Nephron (organoid): Measurements from ENCODE around the gene SNX1.

ENCODE experiments used
- H3K27ac Mint-ChIP-seq, 3 experiments: 2 replicates each; pipeline ENCODE4 v1.8.0; 2020; ENCODE audit warnings: mixed read lengths in 3 of 3, mild to moderate bottlenecking in 2 of 3, moderate library complexity in 1 of 3
- H3K27me3 Mint-ChIP-seq: 2 replicates; pipeline ENCODE4 v1.8.0; 2021; ENCODE audit warnings: low read depth, mild to moderate bottlenecking, moderate library complexity, mixed read lengths
- H3K36me3 Mint-ChIP-seq: 2 replicates; pipeline ENCODE4 v1.8.0; 2020; ENCODE audit warnings: low read depth, mixed read lengths
- H3K4me1 Mint-ChIP-seq: 2 replicates; pipeline ENCODE4 v1.8.0; 2020; ENCODE audit warnings: mixed read lengths
- H3K4me3 Mint-ChIP-seq, 3 experiments: 2 replicates each; pipeline ENCODE4 v1.8.0; 2020; ENCODE audit warnings: mild to moderate bottlenecking in 3 of 3, mixed read lengths in 3 of 3, moderate library complexity in 2 of 3
- H3K9me3 Mint-ChIP-seq: 2 replicates; pipeline ENCODE4 v1.8.0; 2020; ENCODE audit warnings: mixed read lengths
- TF ChIP-seq, protein P1 (sequence below), 3 experiments: fragments of 200-600 bp; sonication (generic); IDR thresholded peaks; one replicate each; pipeline ENCODE4 v1.5.0; 2021; ENCODE audit warnings: antibody characterized with exemption in 3 of 3; ENCODE audit not compliant: unreplicated experiment in 3 of 3

Gene SNX1

DNA sequence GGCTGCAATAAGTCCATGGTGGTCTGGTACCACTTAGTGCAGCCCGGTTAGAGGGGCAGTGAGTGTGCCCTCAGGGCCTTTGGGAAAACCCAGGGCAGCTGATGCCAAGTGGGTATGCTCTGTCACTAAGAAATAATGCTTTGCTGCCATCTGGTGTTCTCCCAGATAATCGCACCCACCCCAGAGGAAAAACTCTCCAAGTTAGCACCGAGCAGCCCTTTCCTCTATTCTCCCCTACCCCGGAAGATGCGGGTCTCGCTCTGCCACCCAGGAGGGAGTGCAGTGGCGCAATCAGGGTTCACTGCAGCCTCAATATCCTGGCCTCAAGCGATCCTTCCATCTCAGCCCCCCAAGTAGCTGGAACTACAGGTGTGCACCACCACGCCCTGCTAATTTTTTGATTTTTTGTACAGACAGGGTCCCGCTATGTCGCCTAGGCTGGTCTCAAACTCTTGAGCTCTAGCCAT lies 28.2 kb upstream of the SNX1 start:
- peaks cover 12% of the 10 kb centered on the region for H3K4me1 Mint-ChIP-seq
- H3K4me3 Mint-ChIP-seq: no peak overlapping the region
- peaks cover 13% of the 10 kb centered on the region for H3K36me3 Mint-ChIP-seq
- H3K27ac Mint-ChIP-seq: peak overlapping the region in 1 of 3 experiments; percentile 53
- no peaks in the 10 kb centered on the region for H3K9me3 Mint-ChIP-seq
- TF ChIP-seq, protein P1, sequence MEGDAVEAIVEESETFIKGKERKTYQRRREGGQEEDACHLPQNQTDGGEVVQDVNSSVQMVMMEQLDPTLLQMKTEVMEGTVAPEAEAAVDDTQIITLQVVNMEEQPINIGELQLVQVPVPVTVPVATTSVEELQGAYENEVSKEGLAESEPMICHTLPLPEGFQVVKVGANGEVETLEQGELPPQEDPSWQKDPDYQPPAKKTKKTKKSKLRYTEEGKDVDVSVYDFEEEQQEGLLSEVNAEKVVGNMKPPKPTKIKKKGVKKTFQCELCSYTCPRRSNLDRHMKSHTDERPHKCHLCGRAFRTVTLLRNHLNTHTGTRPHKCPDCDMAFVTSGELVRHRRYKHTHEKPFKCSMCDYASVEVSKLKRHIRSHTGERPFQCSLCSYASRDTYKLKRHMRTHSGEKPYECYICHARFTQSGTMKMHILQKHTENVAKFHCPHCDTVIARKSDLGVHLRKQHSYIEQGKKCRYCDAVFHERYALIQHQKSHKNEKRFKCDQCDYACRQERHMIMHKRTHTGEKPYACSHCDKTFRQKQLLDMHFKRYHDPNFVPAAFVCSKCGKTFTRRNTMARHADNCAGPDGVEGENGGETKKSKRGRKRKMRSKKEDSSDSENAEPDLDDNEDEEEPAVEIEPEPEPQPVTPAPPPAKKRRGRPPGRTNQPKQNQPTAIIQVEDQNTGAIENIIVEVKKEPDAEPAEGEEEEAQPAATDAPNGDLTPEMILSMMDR (IDR thresholded peaks at IDR 0.05; ENCODE audit: unreplicated experiment in 3 of 3): peak; percentile 76 to 81 (median 78)
- peaks cover 7% of the 10 kb centered on the region for H3K27me3 Mint-ChIP-seq

DNA sequence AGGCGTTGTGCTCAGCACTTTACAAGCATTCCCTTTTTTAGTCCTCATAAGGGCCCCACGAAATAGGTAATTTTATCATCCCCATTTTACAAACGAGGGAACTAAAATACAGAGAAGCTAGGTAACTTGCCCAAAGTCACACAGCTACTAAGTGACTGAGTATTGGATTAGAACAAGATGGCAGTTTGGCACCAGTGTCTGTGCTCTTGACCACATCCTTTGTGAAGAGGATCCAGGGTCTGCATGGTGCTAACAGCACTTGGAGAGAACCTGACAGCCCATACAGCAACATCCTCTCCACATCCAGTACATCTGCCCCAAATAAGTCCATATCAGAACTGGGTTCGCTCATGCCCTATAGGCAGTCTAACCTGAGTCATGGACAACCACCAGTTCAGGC lies 27.6 kb upstream of the SNX1 start:
- Mint-ChIP-seq H3K4me3 (no peak overlapping the region), H3K36me3 (peaks cover 16% of the 10 kb centered on the region), H3K9me3 (no peaks in the 10 kb centered on the region), H3K27ac (no peak overlapping the region), H3K4me1 (peaks cover 12% of the 10 kb centered on the region), H3K27me3 (peaks cover 7% of the 10 kb centered on the region)
- TF ChIP-seq, protein P1 (IDR thresholded peaks at IDR 0.05; ENCODE audit: unreplicated experiment in 3 of 3): no peak

DNA sequence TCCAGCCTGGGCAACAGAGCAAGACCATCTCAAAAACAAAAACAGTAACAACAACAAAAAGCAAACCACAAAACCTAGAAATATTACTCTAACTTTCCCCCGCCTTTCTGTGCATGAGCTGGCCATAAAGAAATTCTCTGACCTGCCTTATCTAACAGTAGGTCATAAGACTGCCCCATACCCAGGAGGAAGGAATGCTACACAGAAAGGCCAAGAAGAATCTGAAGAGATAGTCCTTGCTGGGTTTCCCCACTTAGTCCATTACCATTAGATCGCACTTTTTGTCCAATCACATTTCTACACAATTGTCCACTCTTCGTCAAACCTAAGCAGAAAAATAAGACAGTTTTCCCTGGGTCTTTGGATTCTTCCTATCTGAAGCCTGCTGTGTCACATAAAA lies 25.7 kb upstream of the SNX1 start:
- TF ChIP-seq, protein P1 (IDR thresholded peaks at IDR 0.05; ENCODE audit: unreplicated experiment in 3 of 3): no peak
- Mint-ChIP-seq H3K36me3 (peaks cover 27% of the 10 kb centered on the region), H3K4me3 (no peak overlapping the region), H3K9me3 (no peaks in the 10 kb centered on the region), H3K27me3 (peaks cover 7% of the 10 kb centered on the region), H3K4me1 (peaks cover 12% of the 10 kb centered on the region), H3K27ac (peak overlapping the region in 1 of 3 experiments; percentile 23)

DNA sequence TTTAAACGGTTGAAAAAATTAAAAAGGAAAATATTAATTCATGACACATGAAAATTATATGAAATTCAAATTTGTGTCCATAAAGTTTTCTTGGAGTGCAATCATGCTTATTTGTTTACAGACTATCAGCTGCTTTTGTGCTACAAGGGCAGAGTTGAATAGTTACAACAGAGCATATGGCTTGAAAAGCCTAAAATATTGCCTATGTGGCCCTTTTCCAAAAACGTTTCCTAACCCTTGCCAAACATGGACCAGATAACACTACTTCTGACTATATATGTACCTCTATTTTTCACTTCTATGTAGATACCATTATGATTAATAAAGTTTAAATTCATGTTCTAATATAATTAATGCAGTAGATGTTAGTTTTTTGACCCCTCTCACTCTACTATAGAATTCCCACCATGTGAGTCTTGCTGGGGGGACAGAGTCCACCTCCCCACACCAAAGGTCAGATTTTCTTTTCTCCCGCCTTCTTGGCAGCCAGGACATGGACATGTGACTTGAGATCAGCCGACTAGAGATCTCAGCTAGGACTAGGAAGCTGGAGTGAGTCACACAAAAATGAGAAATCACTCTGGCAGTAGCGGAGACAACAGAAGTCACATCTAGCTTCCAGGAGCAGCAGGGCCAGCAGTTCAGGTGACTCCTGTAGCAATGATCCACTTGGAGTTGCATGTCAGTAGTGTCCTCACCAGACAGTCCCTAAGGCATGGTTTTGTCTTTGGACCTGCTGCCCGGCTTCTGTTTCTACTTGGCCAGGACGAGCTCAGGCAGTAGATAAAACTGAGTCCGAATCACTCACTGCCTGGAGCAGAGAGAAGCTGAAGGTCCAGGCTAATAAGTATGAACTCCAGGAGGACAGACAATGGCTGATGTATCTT lies 24.6 kb upstream of the SNX1 start:
- H3K27ac Mint-ChIP-seq: peak overlapping the region; percentile 43 to 79 (median 64)
- H3K27me3 Mint-ChIP-seq: peaks cover 7% of the 10 kb centered on the region
- no peaks in the 10 kb centered on the region for H3K9me3 Mint-ChIP-seq
- H3K4me3 Mint-ChIP-seq: no peak overlapping the region
- H3K4me1 Mint-ChIP-seq: peaks cover 12% of the 10 kb centered on the region
- TF ChIP-seq, protein P1 (IDR thresholded peaks at IDR 0.05; ENCODE audit: unreplicated experiment in 3 of 3): no peak
- H3K36me3 Mint-ChIP-seq: peaks cover 34% of the 10 kb centered on the region

DNA sequence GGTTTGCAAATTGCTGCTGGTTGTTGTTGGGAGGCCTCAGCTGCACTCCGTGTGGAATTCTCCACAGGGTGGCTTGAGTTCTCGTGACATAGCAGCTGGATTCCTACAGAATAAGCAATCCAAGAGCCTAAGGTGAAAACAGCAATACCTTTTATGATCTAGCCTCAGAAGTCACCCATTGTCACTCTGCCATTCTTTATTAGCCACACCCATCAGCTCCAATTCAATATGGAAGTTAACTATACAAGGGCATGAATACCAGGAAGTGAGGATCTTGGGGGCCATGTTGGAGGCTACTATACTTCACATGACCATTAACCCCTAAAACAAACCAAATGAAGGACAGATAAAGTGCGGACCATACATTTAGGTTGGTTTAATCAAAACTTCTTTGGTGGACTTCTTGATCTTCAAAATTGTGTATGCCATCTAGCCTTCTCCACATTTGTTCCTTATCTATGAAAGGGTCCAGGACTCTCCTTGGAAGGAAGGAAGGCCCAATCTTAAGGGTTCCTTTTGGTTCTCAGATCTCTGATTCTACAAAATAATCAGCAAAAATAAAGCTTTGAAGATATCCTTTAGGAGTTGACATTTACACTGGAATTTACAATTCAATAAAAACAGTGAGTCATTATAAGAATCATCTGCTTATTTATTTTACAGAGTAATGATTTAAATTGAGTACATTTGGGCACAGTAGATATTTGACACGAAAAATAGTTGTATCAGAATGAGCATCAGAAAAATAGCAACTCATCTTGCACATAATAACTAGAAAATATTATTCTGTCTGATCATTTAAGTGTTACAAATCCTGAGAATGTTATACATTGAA lies 23.6 kb upstream of the SNX1 start:
- Mint-ChIP-seq H3K36me3 (peaks cover 36% of the 10 kb centered on the region), H3K27me3 (peaks cover 7% of the 10 kb centered on the region), H3K4me1 (peaks cover 12% of the 10 kb centered on the region), H3K27ac (no peak overlapping the region), H3K9me3 (no peaks in the 10 kb centered on the region), H3K4me3 (no peak overlapping the region)
- TF ChIP-seq, protein P1 (IDR thresholded peaks at IDR 0.05; ENCODE audit: unreplicated experiment in 3 of 3): no peak
